Prostate gland (tissue), 2 donors: ENCODE data around the gene STARD9. TPM values are rescaled to one million over a fixed set of nuclear protein-coding genes. Genes with fewer than 3 reads are reported as not detected.

Source experiments
- DNase-seq: peaks from one replicate; pipeline ENCODE4 v3.0.0-alpha.2; 2019; ENCODE audit warnings: low spot score
- H3K27ac ChIP-seq, 2 donors: fragments of 200-600 bp; sonication (generic); 2 replicates each; pipeline ENCODE4 v1.5.1; 2017 to 2019
- H3K27me3 ChIP-seq: fragments of 200-600 bp; sonication (generic); replicated peaks from 2 replicates; pipeline ENCODE4 v1.5.1; 2019; ENCODE audit not compliant: insufficient read depth
- H3K36me3 ChIP-seq, 2 donors: fragments of 200-600 bp; sonication (generic); 1 replicate in 1 of 2; 2 replicates in 1 of 2; pipeline versions ENCODE4 v1.5.1 to v1.8.1; 2017 to 2019
- H3K4me1 ChIP-seq: fragments of 200-600 bp; sonication (generic); replicated peaks from 2 replicates; pipeline ENCODE4 v1.5.1; 2019
- H3K4me3 ChIP-seq, 2 donors: fragments of 200-600 bp; sonication (generic); 2 replicates each; pipeline ENCODE4 v1.5.1; 2017 to 2019
- H3K9me3 ChIP-seq: fragments of 200-600 bp; sonication (generic); 2 replicates; pipeline ENCODE4 v1.5.1; 2017
- POLR2A ChIP-seq: fragments of 450-650 bp; IDR thresholded peaks from one replicate; pipeline ENCODE4 v1.6.1; 2016; ENCODE audit warnings: antibody characterized with exemption, mild to moderate bottlenecking
- POLR2AphosphoS5 ChIP-seq: sonication (generic); formaldehyde crosslinking; IDR thresholded peaks from one replicate; pipeline ENCODE4 v1.6.1; 2017; ENCODE audit warnings: antibody characterized with exemption
- WGBS: methylation state at CpG from one replicate; pipeline ENCODE4 v1.1.5; 2018; 5-methylcytosine and 5-hydroxymethylcytosine counted together
- intact Hi-C: fragments of 100-400 bp; cut with DNase I; formaldehyde crosslinking; loops from one replicate; pipeline ENCODE4 v1.14.2; 2022
- total RNA-seq, 2 donors: library from RNA; depleted of rRNA; stranded (reverse); fragments of >200 nt; gene quantifications; one replicate each; pipeline ENCODE4 v1.1.0, GENCODE V29; 2016
- TF ChIP-seq, protein P1 (sequence below), 4 experiments: fragments of 200-600 bp in 2 of 4; fragments of 450-650 bp in 2 of 4; sonication (generic) in 2 of 4; IDR thresholded peaks; 1 replicate in 3 of 4; 2 replicates in 1 of 4; pipeline ENCODE4 v1.5.1; 2016 to 2019; ENCODE audit warnings: antibody characterized with exemption in 4 of 4, mild to moderate bottlenecking in 2 of 4, moderate library complexity in 2 of 4

The STARD9 gene
- total RNA-seq, 2 donors from 2014 or later, result 2.6 to 45.8 TPM

DNA sequence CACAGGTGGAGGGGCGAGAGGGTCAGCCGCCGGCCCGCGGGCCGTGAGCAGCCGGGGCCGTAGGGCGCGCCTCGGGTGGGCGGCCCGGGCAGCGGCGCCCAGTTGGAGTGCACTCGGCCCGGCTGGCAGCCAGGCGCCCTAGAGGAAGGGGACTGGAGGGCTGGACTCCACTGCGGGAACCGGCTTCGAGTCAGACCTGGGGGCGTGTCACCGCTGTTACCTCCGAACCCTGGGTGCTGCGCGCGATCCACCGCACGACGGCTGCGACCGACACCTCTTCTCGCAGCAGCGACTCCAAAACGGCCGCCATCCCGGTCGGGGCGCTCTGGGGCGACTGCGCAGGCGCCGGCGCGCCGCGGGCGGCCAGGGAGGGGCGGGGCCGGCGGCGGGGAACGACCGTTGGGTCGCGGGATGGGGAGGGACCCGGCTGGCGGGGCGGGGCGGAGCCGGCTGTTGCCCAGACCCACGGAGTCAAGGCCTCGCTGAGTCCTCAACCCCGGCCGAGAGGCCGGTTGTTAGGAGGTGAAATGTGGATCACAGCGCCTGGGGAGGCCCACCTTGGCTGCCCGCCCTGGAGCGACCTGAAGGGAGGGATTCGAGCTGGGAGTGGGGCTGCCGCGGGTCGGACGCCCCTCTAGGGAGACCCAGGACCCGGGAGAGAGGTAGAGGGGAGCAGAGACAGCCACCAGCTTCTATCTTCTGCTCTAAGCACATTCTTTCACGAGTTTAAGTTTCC, 161.6 kb downstream of the STARD9 start, which contains the start of gene CDAN1:
TSS of gene CDAN1 (minus strand) at position 336 of the 736 bp plus-strand sequence. CDS start at position 310, 26 bp downstream.
- Histone ChIP-seq H3K27me3 (no peaks in the 10 kb centered on the region), H3K4me1 (no peaks in the 10 kb centered on the region), H3K27ac (peak within 1 kb of the TSS; percentile 84 to 89), H3K9me3 (no peaks in the 10 kb centered on the region), H3K4me3 (peak within 1 kb of the TSS; percentile 87), H3K36me3 (peaks cover 4 to 6% of the 10 kb centered on the region in 2 donors)
- peak; percentile 88 for DNase-seq
- intact Hi-C loops, result loop anchor here (10.0 kb wide), 1 partner anchor 188 kb away; the partner anchor contains the start of gene TTBK2
- TF ChIP-seq POLR2AphosphoS5, result peak; percentile 47
- TF ChIP-seq POLR2A, result peak; percentile 86
- TF ChIP-seq, protein P1, sequence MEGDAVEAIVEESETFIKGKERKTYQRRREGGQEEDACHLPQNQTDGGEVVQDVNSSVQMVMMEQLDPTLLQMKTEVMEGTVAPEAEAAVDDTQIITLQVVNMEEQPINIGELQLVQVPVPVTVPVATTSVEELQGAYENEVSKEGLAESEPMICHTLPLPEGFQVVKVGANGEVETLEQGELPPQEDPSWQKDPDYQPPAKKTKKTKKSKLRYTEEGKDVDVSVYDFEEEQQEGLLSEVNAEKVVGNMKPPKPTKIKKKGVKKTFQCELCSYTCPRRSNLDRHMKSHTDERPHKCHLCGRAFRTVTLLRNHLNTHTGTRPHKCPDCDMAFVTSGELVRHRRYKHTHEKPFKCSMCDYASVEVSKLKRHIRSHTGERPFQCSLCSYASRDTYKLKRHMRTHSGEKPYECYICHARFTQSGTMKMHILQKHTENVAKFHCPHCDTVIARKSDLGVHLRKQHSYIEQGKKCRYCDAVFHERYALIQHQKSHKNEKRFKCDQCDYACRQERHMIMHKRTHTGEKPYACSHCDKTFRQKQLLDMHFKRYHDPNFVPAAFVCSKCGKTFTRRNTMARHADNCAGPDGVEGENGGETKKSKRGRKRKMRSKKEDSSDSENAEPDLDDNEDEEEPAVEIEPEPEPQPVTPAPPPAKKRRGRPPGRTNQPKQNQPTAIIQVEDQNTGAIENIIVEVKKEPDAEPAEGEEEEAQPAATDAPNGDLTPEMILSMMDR (IDR thresholded peaks at IDR 0.05), result peak in 3 of 4 experiments; percentile 15 to 33 (median 31)
- WGBS, result 0% methylated on average over 31 of the region's 76 CpGs

DNA sequence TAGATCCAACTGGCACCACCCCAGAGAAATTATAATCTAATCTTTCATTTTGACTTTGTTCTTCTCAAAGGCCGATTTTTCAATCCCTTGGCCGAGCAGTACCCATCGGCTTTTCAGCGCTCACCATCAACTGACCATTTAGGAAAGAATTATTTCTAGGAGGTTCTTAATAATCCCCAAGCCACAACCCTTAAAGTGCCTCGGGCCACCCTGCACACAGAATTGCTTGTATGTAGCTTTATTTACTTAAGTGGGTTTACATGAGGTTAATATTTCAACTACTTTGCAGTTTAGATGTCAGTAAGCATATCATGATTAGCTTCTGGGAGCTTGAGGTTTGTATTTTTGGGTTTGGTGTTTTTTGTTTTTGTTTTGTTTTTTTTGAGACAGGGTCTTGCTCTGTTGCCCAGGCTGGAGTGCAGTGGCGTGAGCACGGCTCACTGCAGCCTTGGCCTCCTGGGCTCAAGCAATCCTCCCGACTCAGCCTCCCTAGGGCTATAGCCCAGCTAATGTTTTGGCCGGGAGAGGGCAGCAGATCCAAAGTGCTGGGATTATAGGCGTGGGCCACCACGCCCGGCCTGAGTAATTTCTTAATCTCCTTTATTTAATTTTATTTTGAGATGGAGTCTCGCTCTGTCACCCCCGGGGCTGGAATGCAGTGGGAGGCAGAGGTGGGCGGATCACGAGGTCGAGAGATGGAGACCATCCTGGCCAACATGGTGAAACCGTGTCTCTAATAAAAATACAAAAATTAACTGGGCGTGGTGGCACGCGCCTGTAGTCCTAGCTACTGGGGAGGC, 162.3 kb downstream of the STARD9 start:
- intact Hi-C loops, result loop anchor here (10.0 kb wide), 1 partner anchor 187 kb away; the partner anchor contains the start of gene TTBK2
- Histone ChIP-seq H3K27ac (peak overlapping the region; percentile 84 to 89), H3K27me3 (no peaks in the 10 kb centered on the region), H3K36me3 (peaks cover 0 to 6% of the 10 kb centered on the region in 2 donors), H3K9me3 (no peaks in the 10 kb centered on the region), H3K4me3 (peak overlapping the region; percentile 87), H3K4me1 (no peaks in the 10 kb centered on the region)
- no peak for DNase-seq
- TF ChIP-seq, protein P1 (IDR thresholded peaks at IDR 0.05), result no peak
- no peak for TF ChIP-seq POLR2AphosphoS5
- 81% methylated on average over 21 of the region's 21 CpGs for WGBS

DNA sequence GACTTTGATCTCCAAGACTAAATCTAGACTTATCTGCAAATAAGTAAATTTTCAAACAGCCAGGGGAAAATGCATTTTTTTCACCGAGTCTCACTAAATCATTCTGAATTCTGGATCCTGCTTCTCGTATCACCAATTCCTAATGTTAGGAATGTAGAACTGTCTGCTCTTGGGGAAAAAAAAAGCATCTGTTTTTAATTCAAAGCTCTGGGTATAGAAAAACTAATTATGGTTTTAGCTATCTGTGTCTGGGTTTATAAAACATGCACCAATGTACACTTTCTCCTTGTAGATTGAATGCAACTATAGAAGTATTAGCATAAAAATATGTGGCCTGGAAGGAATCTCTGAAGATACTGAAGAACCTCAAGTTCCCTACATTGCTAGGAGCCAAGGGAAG, 166.3 kb downstream of the STARD9 start:
- intact Hi-C loops, result no loop called here
- H3K4me1 ChIP-seq, result no peaks in the 10 kb centered on the region

DNA sequence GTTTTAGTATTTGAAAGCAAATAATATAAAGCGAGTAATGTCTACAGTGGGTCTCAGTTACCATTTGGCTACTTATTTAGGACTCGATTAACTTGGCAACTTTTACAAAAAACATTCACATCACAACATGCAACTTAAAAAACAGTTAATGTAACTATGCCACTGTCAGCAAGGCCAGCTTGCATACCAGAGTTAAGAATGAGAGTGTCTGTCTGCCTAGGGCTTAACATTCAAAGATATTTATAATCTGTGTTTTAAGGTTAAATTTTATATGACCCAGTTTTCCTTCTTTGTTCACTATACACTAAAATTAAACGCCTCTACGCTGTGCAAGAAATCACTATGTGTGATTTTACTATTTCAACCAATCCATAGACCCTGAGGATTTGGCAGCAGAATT, 166.7 kb downstream of the STARD9 start:
- DNase-seq, result no peak
- Histone ChIP-seq H3K4me3 (no peak overlapping the region), H3K27me3 (no peaks in the 10 kb centered on the region), H3K9me3 (no peaks in the 10 kb centered on the region), H3K36me3 (no peaks in the 10 kb centered on the region), H3K27ac (no peak overlapping the region), H3K4me1 (no peaks in the 10 kb centered on the region)
- 75% methylated on average over 4 of the region's 4 CpGs for WGBS
- TF ChIP-seq, protein P1 (IDR thresholded peaks at IDR 0.05), result no peak
- no peak for TF ChIP-seq POLR2A
- TF ChIP-seq POLR2AphosphoS5, result no peak
- intact Hi-C loops, result no loop called here

More for the DNA sequence above, 166.3 kb downstream of the STARD9 start:
- DNase-seq, result no peak
- no peaks in the 10 kb centered on the region for H3K27me3 ChIP-seq
- no peak overlapping the region for H3K27ac ChIP-seq
- WGBS, result 92% methylated on average over 2 of the region's 2 CpGs
- no peaks in the 10 kb centered on the region for H3K36me3 ChIP-seq
- H3K4me3 ChIP-seq, result no peak overlapping the region
- H3K9me3 ChIP-seq, result no peaks in the 10 kb centered on the region
- TF ChIP-seq POLR2A, result no peak
- no peak for TF ChIP-seq POLR2AphosphoS5
- TF ChIP-seq, protein P1 (IDR thresholded peaks at IDR 0.05), result no peak
